Endothelial cell of umbilical vein (primary cell): ENCODE measurements around the gene RYR2. TPM values are rescaled to one million over a fixed set of nuclear protein-coding genes. Genes with fewer than 3 reads are reported as not detected.

Experiments
- BruUV-seq: library from RNA; stranded (reverse); fragments of 400-500 nt; replicated peaks from 2 replicates; lab custom pipeline; 2021; lab: Mats Ljungman, UMichigan
- CTCF ChIA-PET: fragments of 300-600, 350-600 bp; sonication (Branson Sonifier 250); formaldehyde crosslinking; loops from one replicate; lab custom pipeline; 2021; ENCODE audit warnings: antibody characterized with exemption, inconsistent platforms; lab: Charles Lee
- POLR2A ChIA-PET: fragments of 300-600, 350-600 bp; sonication (Branson Sonifier 250); formaldehyde crosslinking; loops from one replicate; lab custom pipeline; 2021; ENCODE audit warnings: antibody characterized with exemption, inconsistent platforms; lab: Charles Lee
- DNase-seq: peaks from one replicate; pipeline ENCODE4 v3.0.0-alpha.2; 2011; ENCODE audit warnings: low read depth, low spot score
- FAIRE-seq: peaks from 2 replicates; lab custom pipeline; 2011; peaks lifted over from hg19 to GRCh38; lab: Jason Lieb, UNC
- H2AFZ ChIP-seq: 2 replicates; pipeline ENCODE4 v1.6.0; 2012; ENCODE audit warnings: low read depth, low read length, control low read depth, inconsistent platforms
- H3K27ac ChIP-seq: 2 replicates; pipeline ENCODE4 v1.5.1; 2011; ENCODE audit warnings: low read depth, mild to moderate bottlenecking, control low read depth, low read length, moderate library complexity; ENCODE audit not compliant: insufficient read depth
- H3K27me3 ChIP-seq, 2 experiments: 2 replicates each; pipeline versions ENCODE4 v1.6.0 to v1.6.1; 2011; ENCODE audit warnings: low read length in 2 of 2, mixed read lengths in 1 of 2; ENCODE audit not compliant: control insufficient read depth in 2 of 2, insufficient read depth in 2 of 2
- H3K36me3 ChIP-seq, 2 experiments: 2 replicates in 1 of 2; 3 replicates in 1 of 2; pipeline ENCODE4 v1.5.1; 2011; ENCODE audit warnings: low read length in 2 of 2, mild to moderate bottlenecking in 1 of 2, moderate library complexity in 1 of 2; ENCODE audit not compliant: control insufficient read depth in 2 of 2, insufficient read depth in 2 of 2; ENCODE audit errors: extremely low read depth in 1 of 2
- H3K4me1 ChIP-seq: 3 replicates; pipeline ENCODE4 v1.5.1; 2011; ENCODE audit warnings: mild to moderate bottlenecking, low read length; ENCODE audit not compliant: control insufficient read depth, insufficient read depth; ENCODE audit errors: extremely low read depth
- H3K4me2 ChIP-seq: 2 replicates; pipeline ENCODE4 v1.6.1; 2011; ENCODE audit warnings: low read length, control low read depth, mixed read lengths; ENCODE audit not compliant: insufficient read depth
- H3K4me3 ChIP-seq, 3 experiments: fragments of 200-600 bp in 1 of 3; sonication (generic), shearing (Covaris generic) in 1 of 3; replicated peaks in 1 of 3; 2 replicates each; pipeline ENCODE4 v1.5.1; 2011 to 2016; ENCODE audit warnings: control low read depth in 3 of 3, low read length in 3 of 3, mild to moderate bottlenecking in 2 of 3, inconsistent platforms in 1 of 3, low read depth in 1 of 3, moderate library complexity in 1 of 3; ENCODE audit not compliant: insufficient read depth in 1 of 3
- H3K79me2 ChIP-seq: 2 replicates; pipeline ENCODE4 v1.6.0; 2012; ENCODE audit warnings: low read length, inconsistent platforms; ENCODE audit not compliant: control insufficient read depth, insufficient read depth
- H3K9ac ChIP-seq: replicated peaks from 2 replicates; pipeline ENCODE3; 2011; ENCODE audit warnings: low read length, control low read depth; ENCODE audit not compliant: insufficient read depth; ENCODE audit errors: extremely low read depth
- H3K9me1 ChIP-seq: replicated peaks from 3 replicates; pipeline ENCODE4 v1.6.0; 2011; ENCODE audit warnings: mild to moderate bottlenecking, low read length; ENCODE audit not compliant: control insufficient read depth, insufficient read depth; ENCODE audit errors: extremely low read depth
- H3K9me3 ChIP-seq: replicated peaks from 2 replicates; pipeline ENCODE4 v1.5.1; 2012; ENCODE audit warnings: low read length, inconsistent platforms; ENCODE audit not compliant: control insufficient read depth, insufficient read depth
- H4K20me1 ChIP-seq: replicated peaks from 2 replicates; pipeline ENCODE3; 2011; ENCODE audit warnings: mild to moderate bottlenecking, low read length; ENCODE audit not compliant: control insufficient read depth, insufficient read depth; ENCODE audit errors: extremely low read depth
- EZH2 ChIP-seq: IDR thresholded peaks from 2 replicates; pipeline ENCODE4 v1.6.1; 2012; ENCODE audit warnings: borderline replicate concordance, low read depth, mild to moderate bottlenecking, moderate library complexity, low read length, inconsistent platforms; ENCODE audit not compliant: severe bottlenecking
- FOS ChIP-seq: IDR thresholded peaks from 2 replicates; pipeline ENCODE4 v1.6.1; 2011; ENCODE audit warnings: mild to moderate bottlenecking, low read length, moderate library complexity, borderline replicate concordance; ENCODE audit not compliant: insufficient read depth
- GATA2 ChIP-seq: IDR thresholded peaks from 2 replicates; pipeline ENCODE4 v1.7.0; 2011; ENCODE audit warnings: low read depth, mild to moderate bottlenecking, moderate library complexity, mixed read lengths, low read length; ENCODE audit not compliant: insufficient read length, insufficient read depth
- JUN ChIP-seq: IDR thresholded peaks from 2 replicates; pipeline ENCODE4 v1.6.1; 2011; ENCODE audit warnings: borderline replicate concordance, low read depth; ENCODE audit not compliant: insufficient read length, insufficient read depth
- MYC ChIP-seq: IDR thresholded peaks from one replicate; pipeline ENCODE4 v1.6.1; 2011; ENCODE audit warnings: mild to moderate bottlenecking, low read depth, low read length
- POLR2A ChIP-seq: IDR thresholded peaks from 2 replicates; pipeline ENCODE4 v1.6.1; 2012; ENCODE audit warnings: low read depth, mild to moderate bottlenecking, control low read depth, low read length
- POLR2AphosphoS5 ChIP-seq: IDR thresholded peaks from 2 replicates; pipeline ENCODE4 v1.6.1; 2012; ENCODE audit warnings: low read depth, mild to moderate bottlenecking, control low read depth, low read length, moderate library complexity; ENCODE audit not compliant: insufficient read depth
- dilution Hi-C: fragments of 300-500 bp; cut with MboI; formaldehyde crosslinking; loops from one replicate; pipeline ENCODE4 v1.15.0; 2019; ENCODE audit warnings: low sequenced_read_pairs; ENCODE audit not compliant: extremely low pct_ligation_motif_present
- intact Hi-C: fragments of 100-400 bp; cut with micrococcal nuclease; formaldehyde crosslinking; loops from one replicate; pipeline ENCODE4 v1.10.0; 2022
- polyA plus RNA-seq, 4 experiments: library from polyadenylated mRNA; depleted of rRNA in 3 of 4; stranded (reverse) in 3 of 4; unstranded in 1 of 4; fragments of >200 nt; gene quantifications; 2 replicates each; pipeline versions ENCODE4 v1.2.1 to v1.2.3, GENCODE V29; 2011 to 2012; ENCODE audit warnings: missing spikeins in 1 of 4
- total RNA-seq: library from RNA; stranded (reverse); gene quantifications from 2 replicates; pipeline ENCODE4 v1.2.3, GENCODE V29; 2021
- TF ChIP-seq, protein P1 (sequence below), 2 donors: IDR thresholded peaks; 1 replicate in 1 of 2; 2 replicates in 1 of 2; pipeline ENCODE4 v1.5.1; 2011; ENCODE audit warnings: low read length in 2 of 2, mild to moderate bottlenecking in 2 of 2, moderate library complexity in 2 of 2, control low read depth in 1 of 2, inconsistent platforms in 1 of 2, low read depth in 1 of 2; ENCODE audit not compliant: insufficient read depth in 1 of 2; ENCODE audit errors: extremely low read depth in 1 of 2
- TF ChIP-seq, protein P2 (sequence below): IDR thresholded peaks from 2 replicates; pipeline ENCODE4 v1.6.1; 2011; ENCODE audit not compliant: insufficient read depth, insufficient read length

Gene RYR2
- total and polyA plus RNA-seq, 2 donors (not counting 3 experiments of a cell fraction or from before 2014, with no cell fraction given) = not detected

DNA sequence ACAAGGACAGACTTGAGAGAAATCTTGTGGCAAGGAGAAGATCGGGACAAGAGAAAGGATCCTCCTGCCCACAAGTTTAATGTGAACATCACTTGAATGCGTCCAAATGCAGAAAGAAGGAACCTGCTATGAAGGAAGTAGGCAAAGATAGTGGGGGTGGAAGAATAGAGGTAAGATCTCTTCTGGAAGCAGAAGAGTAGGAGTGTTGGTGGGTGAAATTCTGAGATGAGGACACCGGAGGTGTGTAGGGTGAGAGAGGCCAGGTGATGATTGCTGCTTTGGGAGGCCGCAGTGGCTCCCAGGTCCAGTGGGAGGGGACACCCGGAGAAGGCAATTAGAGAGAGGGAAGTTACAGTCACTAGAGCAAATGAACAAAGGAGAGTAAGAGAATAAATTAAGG, 6.8 kb downstream of the RYR2 start:
- Histone ChIP-seq H4K20me1 (no peaks in the 10 kb centered on the region), H3K27me3 (peaks cover 0 to 4% of the 10 kb centered on the region in 2 experiments), H3K4me2 (no peak overlapping the region), H2AFZ (no peak overlapping the region), H3K9me1 (no peaks in the 10 kb centered on the region), H3K9me3 (no peaks in the 10 kb centered on the region), H3K9ac (no peak overlapping the region), H3K79me2 (no peaks in the 10 kb centered on the region), H3K4me3 (no peak overlapping the region), H3K4me1 (no peaks in the 10 kb centered on the region), H3K27ac (no peak overlapping the region), H3K36me3 (no peaks in the 10 kb centered on the region)
- ChIA-PET CTCF (no interaction called here), POLR2A (no interaction called here)
- TF ChIP-seq EZH2 (no peak), POLR2AphosphoS5 (no peak), GATA2 (no peak), POLR2A (no peak), JUN (no peak)
- TF ChIP-seq, protein P1, sequence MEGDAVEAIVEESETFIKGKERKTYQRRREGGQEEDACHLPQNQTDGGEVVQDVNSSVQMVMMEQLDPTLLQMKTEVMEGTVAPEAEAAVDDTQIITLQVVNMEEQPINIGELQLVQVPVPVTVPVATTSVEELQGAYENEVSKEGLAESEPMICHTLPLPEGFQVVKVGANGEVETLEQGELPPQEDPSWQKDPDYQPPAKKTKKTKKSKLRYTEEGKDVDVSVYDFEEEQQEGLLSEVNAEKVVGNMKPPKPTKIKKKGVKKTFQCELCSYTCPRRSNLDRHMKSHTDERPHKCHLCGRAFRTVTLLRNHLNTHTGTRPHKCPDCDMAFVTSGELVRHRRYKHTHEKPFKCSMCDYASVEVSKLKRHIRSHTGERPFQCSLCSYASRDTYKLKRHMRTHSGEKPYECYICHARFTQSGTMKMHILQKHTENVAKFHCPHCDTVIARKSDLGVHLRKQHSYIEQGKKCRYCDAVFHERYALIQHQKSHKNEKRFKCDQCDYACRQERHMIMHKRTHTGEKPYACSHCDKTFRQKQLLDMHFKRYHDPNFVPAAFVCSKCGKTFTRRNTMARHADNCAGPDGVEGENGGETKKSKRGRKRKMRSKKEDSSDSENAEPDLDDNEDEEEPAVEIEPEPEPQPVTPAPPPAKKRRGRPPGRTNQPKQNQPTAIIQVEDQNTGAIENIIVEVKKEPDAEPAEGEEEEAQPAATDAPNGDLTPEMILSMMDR (IDR thresholded peaks at IDR 0.05; ENCODE audit: extremely low read depth in 1 of 2, insufficient read depth in 1 of 2, low read depth in 1 of 2, low read length in 2 of 2) = no peak
- intact Hi-C loops = loop anchor here (10.0 kb wide), 1 partner anchor 336 kb away; no protein-coding TSS in a partner anchor
- dilution Hi-C loops = no loop called here
- no peak for DNase-seq
- BruUV-seq = no TSS peak
- FAIRE-seq = no peak

DNA sequence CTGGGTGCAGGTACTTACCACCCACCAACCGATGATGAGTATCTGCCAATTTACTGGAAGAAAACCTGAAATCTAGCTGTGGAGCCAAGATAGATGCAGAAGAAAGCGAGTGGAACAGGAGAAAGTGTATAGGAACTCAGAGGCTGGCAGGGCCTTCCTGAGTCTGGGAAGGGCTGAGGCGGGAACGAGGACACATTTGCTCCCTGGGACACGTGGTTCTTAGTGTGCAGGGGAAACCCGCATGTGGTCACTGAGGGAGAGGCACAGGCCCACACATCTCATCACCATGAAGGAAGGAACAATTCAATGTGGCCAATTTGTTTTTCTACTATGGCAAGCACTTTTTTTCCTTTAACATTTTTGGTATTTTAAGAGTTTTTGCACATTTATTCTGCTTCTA, 8.2 kb downstream of the RYR2 start:
- intact Hi-C loops = no loop called here
- H3K4me1 ChIP-seq = no peaks in the 10 kb centered on the region
- no peaks in the 10 kb centered on the region for H3K27me3 ChIP-seq
- H4K20me1 ChIP-seq = no peaks in the 10 kb centered on the region
- POLR2A ChIA-PET = no interaction called here
- no peak for TF ChIP-seq POLR2A
- no peak for TF ChIP-seq EZH2
- no peak for TF ChIP-seq JUN
- no peak for TF ChIP-seq GATA2
- TF ChIP-seq, protein P1 (IDR thresholded peaks at IDR 0.05; ENCODE audit: extremely low read depth in 1 of 2, insufficient read depth in 1 of 2, low read depth in 1 of 2, low read length in 2 of 2) = no peak
- TF ChIP-seq FOS = no peak
- TF ChIP-seq POLR2AphosphoS5 = no peak
- TF ChIP-seq, protein P2, sequence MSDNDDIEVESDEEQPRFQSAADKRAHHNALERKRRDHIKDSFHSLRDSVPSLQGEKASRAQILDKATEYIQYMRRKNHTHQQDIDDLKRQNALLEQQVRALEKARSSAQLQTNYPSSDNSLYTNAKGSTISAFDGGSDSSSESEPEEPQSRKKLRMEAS = no peak
- TF ChIP-seq MYC = no peak
- H3K9me3 ChIP-seq = no peaks in the 10 kb centered on the region
- FAIRE-seq (no peak), DNase-seq (no peak)
- no peaks in the 10 kb centered on the region for H3K79me2 ChIP-seq
- BruUV-seq = no TSS peak
- no peak overlapping the region for H3K4me3 ChIP-seq
- H3K9ac ChIP-seq = no peak overlapping the region
- no peak overlapping the region for H3K4me2 ChIP-seq
- dilution Hi-C loops = no loop called here
- CTCF ChIA-PET = no interaction called here
- no peaks in the 10 kb centered on the region for H3K9me1 ChIP-seq
- no peaks in the 10 kb centered on the region for H3K36me3 ChIP-seq
- H2AFZ ChIP-seq = no peak overlapping the region
- H3K27ac ChIP-seq = no peak overlapping the region
